HEK293 (cell line): ENCODE measurements around the gene LRRFIP1.

Experiments used
- ZNF311 ChIP-seq: fragments of 450-650 bp; formaldehyde crosslinking; IDR thresholded peaks from 2 replicates; pipeline ENCODE4 v1.5.1; 2017; ENCODE audit warnings: missing biosample characterization, missing genetic modification characterization, borderline replicate concordance
- ZNF623 ChIP-seq: fragments of 450-650 bp; formaldehyde crosslinking; IDR thresholded peaks from 2 replicates; pipeline ENCODE4 v1.5.1; 2016; ENCODE audit warnings: missing biosample characterization, missing genetic modification characterization
- TF ChIP-seq, protein P1 (sequence below): fragments of 450-650 bp; formaldehyde crosslinking; IDR thresholded peaks from 2 replicates; pipeline ENCODE4 v1.5.1; 2016; ENCODE audit warnings: missing biosample characterization, missing genetic modification characterization

- TF ChIP-seq, protein P1, sequence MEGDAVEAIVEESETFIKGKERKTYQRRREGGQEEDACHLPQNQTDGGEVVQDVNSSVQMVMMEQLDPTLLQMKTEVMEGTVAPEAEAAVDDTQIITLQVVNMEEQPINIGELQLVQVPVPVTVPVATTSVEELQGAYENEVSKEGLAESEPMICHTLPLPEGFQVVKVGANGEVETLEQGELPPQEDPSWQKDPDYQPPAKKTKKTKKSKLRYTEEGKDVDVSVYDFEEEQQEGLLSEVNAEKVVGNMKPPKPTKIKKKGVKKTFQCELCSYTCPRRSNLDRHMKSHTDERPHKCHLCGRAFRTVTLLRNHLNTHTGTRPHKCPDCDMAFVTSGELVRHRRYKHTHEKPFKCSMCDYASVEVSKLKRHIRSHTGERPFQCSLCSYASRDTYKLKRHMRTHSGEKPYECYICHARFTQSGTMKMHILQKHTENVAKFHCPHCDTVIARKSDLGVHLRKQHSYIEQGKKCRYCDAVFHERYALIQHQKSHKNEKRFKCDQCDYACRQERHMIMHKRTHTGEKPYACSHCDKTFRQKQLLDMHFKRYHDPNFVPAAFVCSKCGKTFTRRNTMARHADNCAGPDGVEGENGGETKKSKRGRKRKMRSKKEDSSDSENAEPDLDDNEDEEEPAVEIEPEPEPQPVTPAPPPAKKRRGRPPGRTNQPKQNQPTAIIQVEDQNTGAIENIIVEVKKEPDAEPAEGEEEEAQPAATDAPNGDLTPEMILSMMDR (tag by site-specific recombination): no peak
- no peak for TF ChIP-seq ZNF311
- no peak for TF ChIP-seq ZNF623 (tag by site-specific recombination)
These were observed 110.9 kb downstream of the LRRFIP1 start for GRCh38 chr2:237738255-237738654.
